ENCODE data around the gene PCED1B.
"Not testable (repeated sequence)": the region's sequence is repeated elsewhere in the genome, so short reads cannot be mapped to it uniquely, and the experiment has no call there.

Gene PCED1B

DNA sequence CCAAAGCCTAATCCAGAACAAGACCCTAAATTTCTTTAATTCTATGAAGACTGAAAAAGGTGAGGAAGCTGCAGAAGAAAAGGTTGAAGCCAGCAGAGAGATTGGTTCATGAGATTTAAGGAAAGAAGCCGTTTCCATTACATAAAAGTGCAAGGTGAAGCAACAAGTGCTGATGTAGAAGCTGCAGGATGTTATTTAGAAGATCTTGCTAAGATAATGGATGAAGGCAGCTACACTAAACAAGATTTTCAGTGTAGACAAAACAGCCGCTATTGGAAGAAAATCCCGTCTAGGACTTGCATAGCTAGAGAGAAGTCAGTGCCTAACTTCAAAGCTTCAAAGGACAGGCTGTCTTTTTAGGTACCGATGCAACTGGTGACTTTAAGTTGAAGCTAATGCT is 65.8 kb downstream of the PCED1B start:
- DNase-seq, result no peak
- in situ Hi-C loops (cut with HindIII; ENCODE audit: low pct_ligation_motif_present, low pct_unique_long_range_greater_than_20kb, low sequenced_read_pairs), result no loop called here

DNA sequence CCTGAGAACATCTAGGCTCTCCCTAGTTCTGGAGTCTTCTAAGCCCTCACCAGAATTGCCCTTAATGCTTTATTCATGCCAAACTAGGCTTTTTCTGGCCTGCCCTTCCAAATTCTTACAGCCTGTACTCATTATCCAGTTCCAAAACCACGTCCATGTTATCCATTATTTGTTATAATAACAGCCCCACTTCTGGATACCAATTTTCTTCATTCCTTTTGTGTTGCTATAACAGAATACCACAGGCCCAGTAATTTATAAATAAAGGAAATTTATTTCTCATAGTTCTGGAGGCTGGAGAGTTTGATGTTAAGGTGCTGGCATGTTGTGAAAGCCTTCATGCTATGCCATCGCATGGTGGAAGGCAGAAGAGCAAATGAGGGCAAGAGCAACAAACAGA is 68.3 kb downstream of the PCED1B start:
- in situ Hi-C loops (cut with HindIII; ENCODE audit: low pct_ligation_motif_present, low pct_unique_long_range_greater_than_20kb, low sequenced_read_pairs), result no loop called here
- DNase-seq, result no peak

DNA sequence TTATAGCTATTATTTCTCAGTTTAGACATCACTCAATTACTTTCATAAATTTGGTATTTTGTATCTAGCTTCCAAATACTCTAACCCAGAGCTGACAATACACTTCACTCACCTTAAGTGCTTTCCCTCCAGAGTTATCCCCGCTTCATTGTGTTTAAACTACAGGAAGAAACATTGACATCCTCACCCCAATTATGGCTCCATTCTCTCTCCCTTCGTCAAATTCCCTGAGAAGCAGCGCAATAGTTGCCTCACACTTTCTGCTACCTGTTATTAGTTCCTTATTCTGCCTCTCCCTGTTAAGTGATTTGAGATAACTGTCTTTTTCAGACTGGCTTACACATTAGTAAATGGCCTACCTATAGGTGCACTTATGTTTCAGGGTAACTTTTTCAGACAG is 69.7 kb downstream of the PCED1B start:
- no peak for DNase-seq
- in situ Hi-C loops (cut with HindIII; ENCODE audit: low pct_ligation_motif_present, low pct_unique_long_range_greater_than_20kb, low sequenced_read_pairs), result no loop called here

DNA sequence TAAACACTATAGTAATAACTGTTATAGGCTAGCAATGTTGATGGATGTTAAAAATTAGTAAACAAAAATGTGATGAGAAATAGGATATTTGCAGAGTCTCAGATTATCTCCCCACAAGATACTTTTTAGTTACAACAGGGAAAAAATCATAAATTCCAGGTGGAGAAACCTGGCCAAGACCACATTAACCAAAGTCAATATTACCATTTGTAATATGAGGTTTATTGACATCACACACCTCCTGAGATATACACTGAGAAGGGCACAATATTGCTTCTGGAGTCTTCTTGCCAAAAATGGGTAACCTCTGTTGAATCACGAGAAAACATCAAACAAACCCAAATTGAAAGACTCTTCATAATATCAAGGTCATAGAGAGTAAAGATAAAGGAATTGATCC is 72.7 kb downstream of the PCED1B start:
- in situ Hi-C loops (cut with HindIII; ENCODE audit: low pct_ligation_motif_present, low pct_unique_long_range_greater_than_20kb, low sequenced_read_pairs), result no loop called here
- no peak for DNase-seq

DNA sequence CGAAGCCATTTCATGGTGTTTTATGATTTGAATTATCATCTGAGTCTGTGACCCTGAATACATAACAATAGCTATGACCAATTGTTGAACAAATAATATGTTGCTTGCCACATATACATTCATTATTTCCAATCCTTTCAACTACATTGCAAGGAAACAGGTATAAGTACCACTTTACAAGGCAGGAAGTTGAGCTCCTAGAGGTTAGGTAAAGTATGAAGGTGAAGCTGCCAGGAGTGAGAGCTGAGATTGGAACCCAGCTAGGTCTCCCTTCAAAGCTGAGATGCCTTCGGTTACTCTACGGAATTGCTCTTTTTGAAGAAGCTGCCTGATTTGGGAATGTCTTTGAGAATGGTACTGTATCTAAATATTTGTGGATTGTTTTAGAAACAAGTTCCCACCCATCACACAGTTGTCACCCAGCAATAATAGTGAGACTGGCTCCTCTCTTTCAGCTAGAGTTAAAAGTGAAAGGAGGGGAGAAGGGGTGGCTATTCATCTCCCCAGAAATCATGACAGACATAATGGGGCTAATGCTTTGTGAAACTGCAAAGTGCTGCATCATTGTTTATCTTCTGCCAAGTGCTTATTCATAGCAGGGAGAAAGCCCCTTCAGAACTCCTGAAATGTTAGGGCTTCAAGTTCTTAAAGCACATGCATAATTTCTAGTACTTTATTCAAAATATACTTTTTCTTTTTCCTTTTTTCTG is 76.2 kb downstream of the PCED1B start:
- DNase-seq, result no peak

DNA sequence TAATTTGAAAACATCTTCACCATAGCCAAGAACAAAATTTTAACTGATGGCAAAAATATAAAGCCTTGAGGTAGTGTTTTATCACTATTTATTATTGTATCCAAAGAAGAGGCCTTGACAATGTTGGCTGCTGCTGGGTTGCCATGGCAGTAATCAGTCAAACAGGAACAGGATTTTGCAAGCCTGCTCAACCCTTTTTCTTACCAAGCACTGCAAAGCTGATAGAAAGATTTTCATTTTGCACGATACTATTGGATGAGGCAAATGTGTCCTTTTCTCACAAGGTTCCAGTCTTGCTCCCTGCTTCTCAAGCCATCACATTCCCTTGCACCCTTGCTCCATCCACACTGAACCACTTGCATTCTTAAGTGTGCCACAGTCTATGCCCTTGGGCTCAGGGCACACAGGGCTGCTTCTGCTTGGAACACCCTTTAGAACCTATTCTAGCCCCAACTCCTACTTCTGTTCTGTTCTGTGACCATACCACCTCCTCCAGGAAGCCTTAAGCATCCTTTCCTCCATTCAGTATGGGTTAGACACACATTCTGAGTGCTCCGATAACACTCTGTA is 76.8 kb downstream of the PCED1B start:
- in situ Hi-C loops (cut with HindIII; ENCODE audit: low pct_ligation_motif_present, low pct_unique_long_range_greater_than_20kb, low sequenced_read_pairs), result no loop called here
- no peak for DNase-seq

More for the DNA sequence above, 76.2 kb downstream of the PCED1B start:
- in situ Hi-C loops (cut with HindIII; ENCODE audit: low pct_ligation_motif_present, low pct_unique_long_range_greater_than_20kb, low sequenced_read_pairs), result no loop called here

DNA sequence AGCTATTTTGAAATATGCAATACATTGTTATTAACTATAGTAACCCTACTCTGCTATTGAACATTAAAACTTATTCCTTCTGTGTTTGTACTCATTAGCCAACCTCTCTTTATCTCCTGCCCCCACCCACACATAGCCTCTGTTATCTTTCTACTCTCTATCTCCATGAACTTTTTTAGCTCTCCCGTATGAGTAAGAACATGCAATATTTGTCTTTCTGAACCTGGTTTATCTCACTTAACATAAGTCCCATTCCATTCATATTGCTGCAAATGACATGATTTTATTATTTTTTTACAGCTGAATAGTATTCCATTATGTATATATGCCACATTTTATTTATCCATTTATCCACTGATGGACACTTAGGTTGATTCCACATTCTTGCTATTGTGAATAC is 79.4 kb downstream of the PCED1B start:
- DNase-seq, result no peak
- in situ Hi-C loops (cut with HindIII; ENCODE audit: low pct_ligation_motif_present, low pct_unique_long_range_greater_than_20kb, low sequenced_read_pairs), result no loop called here

DNA sequence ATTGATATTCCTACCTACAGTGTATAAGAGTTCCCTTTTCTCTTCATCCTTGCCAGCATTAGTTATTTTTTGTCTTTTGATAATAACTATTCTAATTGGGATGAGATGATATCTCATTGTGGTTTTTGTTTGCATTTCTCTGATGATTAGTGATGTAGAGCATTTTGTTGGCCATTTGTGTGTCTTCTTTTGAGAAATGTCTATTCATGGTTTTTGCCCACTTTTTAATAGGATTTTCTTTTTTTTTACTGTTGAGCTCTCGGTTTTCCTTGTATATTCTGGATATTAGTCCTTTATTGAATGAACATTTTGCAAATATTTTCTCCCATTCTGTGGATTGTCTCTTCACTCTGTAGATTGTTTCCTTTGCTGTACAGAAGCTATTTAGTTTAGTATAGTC is 79.9 kb downstream of the PCED1B start:
- in situ Hi-C loops (cut with HindIII; ENCODE audit: low pct_ligation_motif_present, low pct_unique_long_range_greater_than_20kb, low sequenced_read_pairs), result no loop called here
- DNase-seq, result no peak

DNA sequence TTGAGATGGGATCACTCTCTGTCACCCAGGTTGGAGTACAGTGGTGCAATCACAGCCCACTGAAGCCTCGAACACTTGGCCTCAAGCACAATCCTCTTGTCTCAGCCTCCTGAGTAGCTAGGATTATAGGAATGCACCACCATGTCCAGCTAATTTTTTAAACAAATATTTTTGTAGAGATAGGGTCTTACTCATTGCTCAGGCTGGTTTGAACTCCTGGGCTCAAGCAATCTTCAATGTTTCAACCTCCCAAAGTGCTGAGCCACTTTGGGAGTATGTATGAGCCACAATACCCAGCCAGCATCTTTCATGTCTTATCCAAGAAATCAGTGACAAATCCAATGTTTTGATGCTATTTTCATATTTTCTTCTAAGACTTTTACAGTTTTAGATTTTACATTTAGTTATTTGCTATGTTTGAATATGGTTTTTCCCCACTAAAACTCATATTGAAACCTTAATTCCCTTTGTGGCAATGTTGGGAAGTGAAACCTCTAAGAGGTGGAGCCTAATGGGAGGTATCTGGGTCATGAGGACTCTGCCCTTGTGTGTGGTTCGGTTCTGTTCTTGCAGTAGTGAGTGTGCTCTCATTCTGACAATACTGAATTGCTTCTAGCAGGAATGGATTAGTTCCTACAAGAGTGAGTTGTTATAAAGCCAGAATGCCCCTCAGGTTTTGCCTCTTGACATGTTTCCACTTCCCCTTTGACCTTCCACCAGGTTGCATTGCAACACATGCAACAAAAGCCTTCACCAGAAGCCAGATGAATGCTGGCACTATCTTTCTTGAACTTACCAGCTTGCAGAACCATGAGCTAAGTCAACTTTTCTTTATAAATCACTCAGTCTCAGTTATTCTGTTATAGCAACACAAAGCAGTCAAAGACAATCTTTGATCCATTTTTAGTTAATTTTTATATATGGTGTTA is 81.2 kb downstream of the PCED1B start:
- in situ Hi-C loops (cut with HindIII; ENCODE audit: low pct_ligation_motif_present, low pct_unique_long_range_greater_than_20kb, low sequenced_read_pairs), result no loop called here
- DNase-seq, result no peak

DNA sequence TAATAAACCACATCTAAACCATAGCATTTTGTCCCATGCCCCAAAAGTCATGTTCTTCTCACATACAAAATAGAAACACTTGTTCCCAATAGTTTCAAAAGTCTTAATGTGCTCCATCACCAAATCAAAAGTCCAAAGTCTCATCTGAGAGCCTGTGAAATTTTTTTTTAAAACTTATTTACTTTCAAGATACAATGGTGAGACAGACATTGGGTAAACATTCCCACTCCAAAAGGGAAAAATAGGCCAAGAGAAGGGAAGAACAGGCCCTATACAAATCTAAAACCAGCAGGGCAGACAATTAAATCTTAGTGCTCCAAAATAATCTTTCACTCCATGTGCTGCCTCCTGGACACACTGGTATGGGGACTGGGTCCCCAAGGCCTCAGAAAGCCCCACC is 84.7 kb downstream of the PCED1B start:
- in situ Hi-C loops (cut with HindIII; ENCODE audit: low pct_ligation_motif_present, low pct_unique_long_range_greater_than_20kb, low sequenced_read_pairs), result no loop called here
- DNase-seq, result no peak

DNA sequence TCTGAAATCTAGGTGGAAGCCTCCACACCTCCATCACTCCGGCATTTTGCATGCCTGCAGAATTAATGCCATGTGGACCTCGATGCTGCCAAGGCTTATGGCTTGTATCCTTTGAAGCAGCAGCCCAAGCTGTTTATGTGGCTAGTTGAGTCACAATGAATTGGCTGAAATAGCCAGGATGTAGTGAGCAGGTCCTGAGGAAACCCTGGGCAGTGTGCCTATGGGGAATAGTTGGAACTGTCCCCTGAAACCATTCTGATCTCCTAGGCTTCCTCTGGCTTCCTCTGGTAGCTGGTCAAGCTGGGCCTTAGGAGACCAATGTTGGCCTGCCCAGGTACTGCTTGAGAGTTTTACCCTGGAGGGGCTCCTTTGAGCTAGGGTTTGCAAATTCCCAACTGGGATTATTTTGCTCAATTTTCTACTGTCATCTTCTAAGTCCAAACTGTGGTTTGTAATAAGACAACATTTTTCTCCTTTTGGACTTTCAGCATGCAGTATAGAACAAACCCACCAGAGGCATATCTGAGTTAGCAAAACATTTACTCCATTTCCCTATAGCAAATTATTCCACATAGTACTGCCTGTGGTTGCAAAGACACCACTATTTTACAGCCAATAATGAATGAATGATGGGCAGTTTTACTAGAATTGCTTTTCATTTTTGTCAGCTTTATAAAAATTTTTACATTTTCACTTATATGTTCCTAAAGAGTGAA is 85.5 kb downstream of the PCED1B start:
- no peak for DNase-seq
- in situ Hi-C loops (cut with HindIII; ENCODE audit: low pct_ligation_motif_present, low pct_unique_long_range_greater_than_20kb, low sequenced_read_pairs), result no loop called here

DNA sequence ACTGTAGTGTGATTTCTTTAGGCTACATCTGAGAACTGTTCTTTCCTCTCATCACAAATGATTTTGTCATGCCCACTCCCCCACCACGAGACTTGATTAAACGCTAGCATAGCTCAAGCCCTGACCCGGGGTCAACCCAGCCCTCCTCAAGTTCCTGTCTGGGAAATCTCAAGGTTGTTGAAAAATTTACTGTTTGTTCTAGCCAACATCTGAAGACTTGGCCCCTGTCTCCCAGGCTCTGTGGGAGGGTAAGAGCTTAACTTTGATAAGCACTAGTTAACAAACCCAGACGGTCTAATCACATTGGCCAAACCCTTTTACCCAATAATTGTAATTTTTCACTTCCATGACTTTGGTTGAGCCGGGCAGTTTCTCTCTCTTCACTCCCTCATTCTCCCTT is 86.5 kb downstream of the PCED1B start:
- in situ Hi-C loops (cut with HindIII; ENCODE audit: low pct_ligation_motif_present, low pct_unique_long_range_greater_than_20kb, low sequenced_read_pairs), result no loop called here
- no peak for DNase-seq

DNA sequence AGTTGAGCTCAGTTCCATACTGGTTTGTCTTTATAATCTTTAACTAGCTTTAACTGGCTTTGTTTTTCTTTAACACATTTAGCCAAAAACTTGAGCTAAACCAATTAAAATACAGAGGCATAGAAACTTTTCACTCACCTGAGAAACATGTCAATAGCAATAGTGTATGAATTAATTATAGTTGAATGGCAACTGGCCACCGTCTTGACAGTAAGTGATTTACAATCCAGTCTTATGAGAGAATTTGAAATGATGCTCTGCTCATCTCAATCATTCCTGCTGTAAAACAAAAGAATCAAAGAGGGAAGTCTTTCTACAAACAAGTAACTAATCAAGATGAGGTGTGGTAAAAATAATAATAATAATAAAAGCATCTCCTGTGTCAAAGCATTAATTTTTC is 86.9 kb downstream of the PCED1B start:
- no peak for DNase-seq
- in situ Hi-C loops (cut with HindIII; ENCODE audit: low pct_ligation_motif_present, low pct_unique_long_range_greater_than_20kb, low sequenced_read_pairs), result no loop called here

DNA sequence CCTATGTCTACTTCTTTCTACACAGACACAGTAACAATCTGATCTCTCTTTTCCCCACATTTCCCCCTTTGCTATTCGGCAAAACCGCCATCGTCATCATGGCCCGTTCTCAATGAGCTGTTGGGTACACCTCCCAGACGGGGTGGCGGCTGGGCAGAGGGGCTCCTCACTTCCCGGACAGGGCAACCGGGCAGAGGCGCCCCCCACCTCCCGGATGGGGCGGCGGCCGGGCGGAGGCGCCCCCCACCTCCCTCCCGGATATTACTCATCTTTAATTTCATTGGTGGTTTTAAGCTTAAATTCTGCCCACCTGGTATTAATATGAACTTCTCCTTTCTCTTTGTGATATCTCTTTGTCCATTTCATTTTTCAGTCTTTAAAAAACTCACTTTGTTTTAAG is 90.9 kb downstream of the PCED1B start:
- in situ Hi-C loops (cut with HindIII; ENCODE audit: low pct_ligation_motif_present, low pct_unique_long_range_greater_than_20kb, low sequenced_read_pairs); DNase-seq: not testable (repeated sequence)

DNA sequence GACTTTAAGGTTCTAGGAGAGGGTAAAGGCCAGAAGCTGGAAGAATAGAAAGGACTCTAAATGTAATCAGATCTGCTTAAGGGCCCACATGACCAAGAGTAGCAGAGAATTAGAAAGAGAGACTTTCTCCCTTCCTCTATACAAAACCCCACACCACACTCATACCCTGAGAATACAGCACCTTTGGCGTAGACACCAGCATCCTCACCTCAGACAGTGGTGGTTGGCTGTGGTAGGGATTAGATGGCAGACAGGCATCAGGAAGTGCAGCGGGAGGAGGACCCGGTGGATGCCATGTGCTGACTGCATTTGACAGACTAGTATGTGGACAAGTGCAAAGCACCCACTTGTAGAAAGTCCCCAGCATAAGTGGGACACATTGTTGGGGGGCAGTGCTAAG is 98.6 kb downstream of the PCED1B start:
- in situ Hi-C loops (cut with HindIII; ENCODE audit: low pct_ligation_motif_present, low pct_unique_long_range_greater_than_20kb, low sequenced_read_pairs), result no loop called here
- DNase-seq, result no peak

DNA sequence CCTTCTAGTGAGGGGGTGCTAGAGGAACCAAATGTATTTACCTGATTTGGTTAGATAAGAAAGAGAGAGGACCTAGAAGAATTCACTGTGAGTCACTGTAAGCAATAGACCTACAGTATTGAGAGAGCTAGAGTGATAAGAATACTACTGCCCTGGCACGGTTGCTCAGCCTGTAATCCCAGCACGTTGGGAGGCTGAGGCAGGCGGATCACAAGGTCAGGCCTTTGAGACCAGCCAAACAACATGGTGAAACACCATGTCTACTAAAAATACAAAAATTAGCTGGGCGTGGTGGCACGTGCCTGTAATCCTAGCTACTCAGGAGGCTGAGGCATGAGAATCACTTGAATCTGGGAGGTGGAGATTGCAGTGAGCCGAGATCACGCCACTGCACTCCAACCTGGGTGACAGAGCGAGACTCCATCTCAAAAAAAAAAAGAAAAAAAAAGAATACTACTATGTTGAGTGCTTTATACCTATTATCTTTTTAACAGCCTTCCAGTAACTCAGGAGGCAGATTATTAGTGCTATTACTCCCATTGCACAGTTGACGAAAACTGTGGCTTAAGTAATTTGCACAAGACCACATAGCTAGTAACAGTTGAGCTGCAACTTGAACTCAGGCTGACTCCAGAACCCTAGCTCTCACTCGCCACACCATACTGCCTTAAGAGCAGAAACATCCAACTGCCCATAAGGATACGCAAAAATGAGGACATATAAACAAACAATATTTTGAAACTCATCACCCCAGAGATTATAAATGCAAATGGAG is 102.9 kb downstream of the PCED1B start:
- DNase-seq; in situ Hi-C loops (cut with HindIII; ENCODE audit: low pct_ligation_motif_present, low pct_unique_long_range_greater_than_20kb, low sequenced_read_pairs): not testable (repeated sequence)

DNA sequence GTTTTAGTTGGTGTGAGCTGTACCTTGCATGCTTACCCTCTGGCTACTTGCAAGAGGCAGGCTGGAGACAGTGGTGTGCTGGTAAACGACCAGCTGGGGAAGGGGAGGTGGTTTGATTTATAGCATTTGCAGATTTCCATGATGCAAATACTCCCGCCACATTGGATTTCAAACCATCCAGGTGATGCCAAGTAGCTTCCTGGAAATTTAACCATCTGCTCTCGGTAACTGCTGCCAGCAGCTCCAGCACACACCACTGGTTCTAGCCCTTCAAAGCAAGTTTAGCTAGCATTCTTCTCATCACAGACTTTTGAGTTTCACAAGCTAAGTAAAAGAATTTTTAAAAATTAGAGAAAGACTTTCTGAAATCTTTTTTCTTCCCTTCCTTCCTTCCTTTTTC is 104.8 kb downstream of the PCED1B start:
- DNase-seq, result no peak
- in situ Hi-C loops (cut with HindIII; ENCODE audit: low pct_ligation_motif_present, low pct_unique_long_range_greater_than_20kb, low sequenced_read_pairs), result no loop called here

DNA sequence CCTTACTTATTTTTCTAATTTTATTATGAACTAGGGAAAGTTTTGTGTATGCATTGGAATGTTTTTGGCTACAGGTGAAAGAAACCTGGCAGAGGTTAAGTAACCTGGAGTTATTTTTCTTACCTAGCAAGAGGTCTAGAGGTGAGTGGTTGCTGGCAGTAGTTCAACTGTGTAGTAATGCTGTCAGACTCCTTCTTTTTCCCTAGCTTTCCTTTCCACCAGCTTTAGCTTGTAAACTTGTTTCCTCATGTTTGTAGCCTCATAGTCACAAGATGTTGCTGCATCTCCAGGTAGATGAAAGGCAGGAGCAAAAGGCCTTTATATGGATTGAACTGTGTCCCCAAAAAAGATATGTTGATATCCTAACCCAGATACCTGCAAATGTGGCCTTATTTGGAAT is 105.4 kb downstream of the PCED1B start:
- in situ Hi-C loops (cut with HindIII; ENCODE audit: low pct_ligation_motif_present, low pct_unique_long_range_greater_than_20kb, low sequenced_read_pairs), result no loop called here
- no peak for DNase-seq

All from ACHN (cell line).